BLaER1 treated with 17β-estradiol and CSF1 and Interleukin-3, amounts not matched to agents 10 nM and 100 nM (cell line): Measurements from ENCODE around the gene ELMO1.

Source experiments
- H3K27ac ChIP-seq, 11 experiments: shearing (Covaris generic); formaldehyde crosslinking; 2 replicates each; pipeline ENCODE4 v1.8.1; 2022
- H3K27me3 ChIP-seq, 11 experiments: shearing (Covaris generic); formaldehyde crosslinking; 2 replicates each; pipeline ENCODE4 v1.8.1; 2022
- H3K36me3 ChIP-seq, 11 experiments: shearing (Covaris generic); formaldehyde crosslinking; 2 replicates each; pipeline ENCODE4 v1.8.1; 2022
- H3K4me1 ChIP-seq, 10 experiments: shearing (Covaris generic); formaldehyde crosslinking; 2 replicates each; pipeline ENCODE4 v1.8.1; 2022
- H3K4me2 ChIP-seq, 11 experiments: shearing (Covaris generic); formaldehyde crosslinking; 2 replicates each; pipeline ENCODE4 v1.8.1; 2022
- H3K4me3 ChIP-seq, 10 experiments: shearing (Covaris generic); formaldehyde crosslinking; 2 replicates each; pipeline ENCODE4 v1.8.1; 2022
- H3K9ac ChIP-seq, 11 experiments: shearing (Covaris generic); formaldehyde crosslinking; 2 replicates each; pipeline ENCODE4 v1.8.1; 2022
- H3K9me3 ChIP-seq, 11 experiments: shearing (Covaris generic); formaldehyde crosslinking; replicated peaks in 1 of 11; 2 replicates each; pipeline ENCODE4 v1.8.1; 2022
- H4K20me1 ChIP-seq, 11 experiments: shearing (Covaris generic); formaldehyde crosslinking; 2 replicates each; pipeline ENCODE4 v1.8.1; 2022
- Cebpa-rat ChIP-seq, 11 experiments: shearing (Covaris generic); IDR thresholded peaks; 2 replicates each; pipeline ENCODE4 v1.8.1; 2022

The ELMO1 gene, protein sequence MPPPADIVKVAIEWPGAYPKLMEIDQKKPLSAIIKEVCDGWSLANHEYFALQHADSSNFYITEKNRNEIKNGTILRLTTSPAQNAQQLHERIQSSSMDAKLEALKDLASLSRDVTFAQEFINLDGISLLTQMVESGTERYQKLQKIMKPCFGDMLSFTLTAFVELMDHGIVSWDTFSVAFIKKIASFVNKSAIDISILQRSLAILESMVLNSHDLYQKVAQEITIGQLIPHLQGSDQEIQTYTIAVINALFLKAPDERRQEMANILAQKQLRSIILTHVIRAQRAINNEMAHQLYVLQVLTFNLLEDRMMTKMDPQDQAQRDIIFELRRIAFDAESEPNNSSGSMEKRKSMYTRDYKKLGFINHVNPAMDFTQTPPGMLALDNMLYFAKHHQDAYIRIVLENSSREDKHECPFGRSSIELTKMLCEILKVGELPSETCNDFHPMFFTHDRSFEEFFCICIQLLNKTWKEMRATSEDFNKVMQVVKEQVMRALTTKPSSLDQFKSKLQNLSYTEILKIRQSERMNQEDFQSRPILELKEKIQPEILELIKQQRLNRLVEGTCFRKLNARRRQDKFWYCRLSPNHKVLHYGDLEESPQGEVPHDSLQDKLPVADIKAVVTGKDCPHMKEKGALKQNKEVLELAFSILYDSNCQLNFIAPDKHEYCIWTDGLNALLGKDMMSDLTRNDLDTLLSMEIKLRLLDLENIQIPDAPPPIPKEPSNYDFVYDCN

DNA sequence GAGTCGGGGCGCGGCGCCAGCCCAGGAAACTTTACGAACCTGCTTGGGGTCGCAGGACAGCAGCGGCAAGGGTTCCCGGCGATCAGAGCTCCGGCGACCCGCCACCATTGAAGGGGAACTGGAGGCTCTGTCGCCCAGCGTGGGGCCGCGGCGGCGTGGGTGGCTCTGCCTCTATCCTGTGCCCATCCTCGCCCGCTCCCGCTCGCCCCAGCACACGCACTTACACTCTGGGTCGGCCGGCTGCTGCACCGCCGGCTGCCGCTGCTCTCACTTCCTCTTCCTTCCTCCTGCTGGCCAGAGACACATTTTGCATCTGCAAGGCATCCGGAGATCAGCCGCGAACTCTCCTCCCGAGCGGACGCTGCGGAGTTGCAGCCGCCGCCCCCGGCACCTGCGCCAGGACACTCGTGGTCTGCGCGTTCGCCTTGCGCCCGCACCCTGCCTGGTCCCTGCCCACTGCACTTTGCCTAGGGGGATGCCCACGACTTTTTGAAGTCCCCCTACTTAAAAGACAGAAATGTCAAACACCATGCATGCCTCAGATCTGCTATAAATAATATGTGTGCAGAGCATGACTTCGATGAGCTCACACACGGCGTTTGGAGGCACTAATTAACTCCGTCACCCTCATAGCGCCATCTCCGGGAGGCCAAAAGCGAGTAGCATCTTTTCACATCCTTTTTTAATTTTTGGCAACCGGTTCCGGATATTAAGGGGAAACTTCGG, at the start of gene ELMO1:
Gene ELMO1, minus strand, starts transcription at position 229 of the 726 bp plus-strand sequence. CDS start 106,174 bp downstream, outside the sequence.
- Histone ChIP-seq H3K27me3 (no peaks in the 10 kb centered on the region), H3K9ac (peak within 1 kb of the TSS; percentile 80 to 92 (median 88))

DNA sequence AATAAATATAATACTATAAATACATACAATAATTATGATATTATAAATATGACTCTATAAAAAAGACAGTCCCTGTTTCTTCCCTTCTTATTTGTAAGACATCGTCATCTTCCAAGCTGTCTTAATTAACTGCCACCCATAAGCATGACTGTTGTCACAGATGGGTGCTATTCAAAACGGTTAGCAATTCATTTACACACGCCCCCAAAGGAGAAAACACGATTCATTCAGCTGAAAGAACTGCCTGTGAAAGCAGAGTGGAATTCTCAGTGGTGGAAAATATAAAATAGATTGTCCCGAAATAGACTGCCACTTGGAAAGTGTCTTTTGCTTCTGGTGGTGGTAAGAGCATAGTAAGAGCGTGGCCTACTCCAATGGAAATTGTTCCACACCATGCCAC, 48.9 kb upstream of the ELMO1 start:
- TF ChIP-seq Cebpa-rat (IDR thresholded peaks at IDR 0.05), result no peak
- Histone ChIP-seq H3K27me3 (no peaks in the 10 kb centered on the region), H3K9ac (no peak overlapping the region), H3K27ac (no peak overlapping the region), H3K4me3 (no peak overlapping the region), H4K20me1 (no peaks in the 10 kb centered on the region), H3K4me2 (no peak overlapping the region), H3K4me1 (peaks cover 7 to 18% (median 12%) of the 10 kb centered on the region in 10 experiments; a peak in 18 of 20 replicates), H3K9me3 (peaks cover 0 to 3% (median under 1%) of the 10 kb centered on the region in 11 experiments; a peak in 7 of 22 replicates), H3K36me3 (no peaks in the 10 kb centered on the region)

More for the DNA sequence above, at the start of gene ELMO1:
- TF ChIP-seq Cebpa-rat (IDR thresholded peaks at IDR 0.05), result no peak
- H3K4me3 ChIP-seq, result peak within 1 kb of the TSS; percentile 76 to 91 (median 85)
- H3K4me1 ChIP-seq, result peaks cover 18 to 43% (median 29%) of the 10 kb centered on the region in 10 experiments
- H3K4me2 ChIP-seq, result peak within 1 kb of the TSS; percentile 79 to 98 (median 84)
- H3K9me3 ChIP-seq, result 0 out of 22 replicates have a peak, but pooled peaks cover 0 to 3% (median 0%) of the 10 kb centered on the region in 11 experiments
- peaks cover 0 to 2% (median 0%) of the 10 kb centered on the region in 11 experiments; a peak in 1 of 22 replicates for H3K36me3 ChIP-seq
- peaks cover 0 to 15% (median 0%) of the 10 kb centered on the region in 11 experiments; a peak in 4 of 22 replicates for H4K20me1 ChIP-seq
- peak within 1 kb of the TSS; percentile 83 to 91 (median 86) for H3K27ac ChIP-seq

DNA sequence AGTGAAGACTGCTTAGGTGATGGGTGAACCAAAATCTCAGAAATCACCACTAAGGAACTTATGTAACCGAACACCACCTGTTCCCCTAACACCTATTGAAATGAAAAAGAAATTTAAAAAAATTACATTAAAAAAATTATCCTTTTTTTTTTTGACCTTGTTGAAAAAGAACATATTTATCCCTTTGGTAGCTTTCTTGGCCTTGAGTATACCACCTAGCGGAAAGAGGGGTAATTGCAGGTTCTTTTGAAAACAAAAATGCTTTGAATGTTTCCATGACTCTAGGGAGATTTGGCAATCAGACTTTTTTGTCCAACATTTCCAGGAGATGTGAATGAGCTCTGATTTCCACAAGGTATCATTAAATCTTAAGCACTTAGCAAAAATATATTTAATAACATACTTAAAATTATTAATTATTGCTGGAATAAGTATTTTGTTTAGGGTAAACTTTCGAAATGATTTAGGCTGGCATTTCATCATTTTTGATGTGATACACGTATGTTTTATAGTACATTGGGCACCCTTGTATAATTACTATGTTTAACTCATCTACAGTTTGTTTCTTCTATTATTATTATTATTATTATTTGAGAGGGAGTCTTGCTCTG, 47.0 kb upstream of the ELMO1 start:
- no peaks in the 10 kb centered on the region for H3K36me3 ChIP-seq

DNA sequence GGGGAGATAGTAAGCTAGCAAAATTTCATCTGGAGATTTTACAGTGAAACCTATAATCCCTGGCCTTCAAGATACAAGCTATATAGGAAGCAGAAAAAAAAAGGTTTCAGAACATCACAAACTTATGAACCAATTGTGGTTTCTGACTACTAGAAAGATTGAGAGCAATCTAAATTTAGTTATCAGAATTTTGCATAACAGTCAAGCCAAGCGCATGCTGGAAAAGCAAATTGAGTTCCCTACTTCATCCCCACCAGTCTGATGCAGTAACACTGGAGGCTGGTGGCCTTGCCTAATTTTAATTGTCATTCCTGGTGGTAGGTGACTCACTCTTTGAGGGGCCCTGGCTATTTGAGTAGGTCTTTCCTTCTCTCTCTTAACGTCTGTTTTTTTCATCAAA, 46.3 kb upstream of the ELMO1 start:
- H3K4me1 ChIP-seq, result peaks cover 7 to 18% (median 12%) of the 10 kb centered on the region in 10 experiments; a peak in 18 of 20 replicates
- H3K27ac ChIP-seq, result no peak overlapping the region
- H4K20me1 ChIP-seq, result no peaks in the 10 kb centered on the region
- TF ChIP-seq Cebpa-rat (IDR thresholded peaks at IDR 0.05), result no peak
- H3K4me2 ChIP-seq, result peak overlapping the region; percentile 10 to 61 (median 46); a peak in 16 of 22 replicates
- no peak overlapping the region for H3K4me3 ChIP-seq
- H3K36me3 ChIP-seq, result no peaks in the 10 kb centered on the region
- H3K9me3 ChIP-seq, result peaks cover 8 to 15% (median 11%) of the 10 kb centered on the region in 11 experiments
- no peaks in the 10 kb centered on the region for H3K27me3 ChIP-seq
- H3K9ac ChIP-seq, result no peak overlapping the region

More for the DNA sequence above, 47.0 kb upstream of the ELMO1 start:
- no peak overlapping the region for H3K4me3 ChIP-seq
- H3K4me2 ChIP-seq, result peak overlapping the region in 8 of 11 experiments; percentile 20 to 61 (median 47); a peak in 9 of 22 replicates
- H4K20me1 ChIP-seq, result no peaks in the 10 kb centered on the region
- no peak overlapping the region for H3K9ac ChIP-seq
- TF ChIP-seq Cebpa-rat (IDR thresholded peaks at IDR 0.05), result no peak
- H3K27me3 ChIP-seq, result no peaks in the 10 kb centered on the region
- peaks cover 7 to 18% (median 12%) of the 10 kb centered on the region in 10 experiments; a peak in 18 of 20 replicates for H3K4me1 ChIP-seq
- peaks cover 8 to 15% (median 11%) of the 10 kb centered on the region in 11 experiments for H3K9me3 ChIP-seq
- no peak overlapping the region for H3K27ac ChIP-seq

DNA sequence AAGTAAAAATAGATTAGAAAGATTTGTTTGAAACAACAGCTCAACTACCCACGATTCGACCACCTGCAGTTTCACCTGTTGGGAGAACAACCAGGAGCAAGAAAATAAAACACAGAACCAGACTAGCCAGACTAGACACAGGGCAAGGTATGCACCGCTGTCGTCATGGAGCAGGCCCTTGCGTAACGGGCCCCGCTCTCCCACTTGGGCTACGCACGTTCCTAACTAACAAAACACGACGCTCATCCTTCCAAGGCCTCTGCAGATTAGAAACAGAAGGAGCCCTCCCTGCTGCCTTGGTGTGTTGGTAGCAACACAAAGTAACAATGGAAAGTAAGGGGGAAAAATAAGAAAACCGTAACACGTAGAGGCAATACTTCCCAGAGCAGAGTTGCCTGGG, 45.1 kb upstream of the ELMO1 start:
- Histone ChIP-seq H3K9ac (no peak overlapping the region), H3K9me3 (peaks cover 8 to 15% (median 12%) of the 10 kb centered on the region in 11 experiments), H3K4me1 (peaks cover 7 to 18% (median 12%) of the 10 kb centered on the region in 10 experiments; a peak in 18 of 20 replicates), H3K36me3 (no peaks in the 10 kb centered on the region), H3K27me3 (no peaks in the 10 kb centered on the region), H3K4me2 (0 out of 22 replicates have a peak overlapping the region, but pooled peaks of 1 of the 11 experiments have one; percentile 8), H3K27ac (no peak overlapping the region), H3K4me3 (no peak overlapping the region), H4K20me1 (no peaks in the 10 kb centered on the region)
- no peak for TF ChIP-seq Cebpa-rat (IDR thresholded peaks at IDR 0.05)

DNA sequence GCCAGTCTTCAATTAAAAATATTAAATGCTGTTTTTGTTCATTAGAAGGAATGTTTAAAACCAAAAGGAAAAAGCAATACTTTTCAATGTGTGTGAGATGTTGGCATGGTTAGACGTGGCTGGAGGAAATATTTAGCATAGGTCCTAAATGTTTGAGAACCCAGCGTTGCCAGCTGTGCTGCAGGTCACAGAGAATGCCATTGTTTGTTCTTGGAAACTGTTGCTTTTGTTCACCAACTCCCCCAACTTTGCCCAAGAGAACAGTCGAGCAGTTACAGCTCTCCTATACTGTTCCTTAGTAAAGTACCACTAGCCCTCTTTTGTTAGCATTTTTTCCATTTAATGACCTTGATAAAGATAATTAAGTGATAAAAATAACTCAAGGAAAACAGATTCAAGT, 44.5 kb upstream of the ELMO1 start:
- Histone ChIP-seq H4K20me1 (no peaks in the 10 kb centered on the region), H3K4me2 (no peak overlapping the region), H3K27ac (no peak overlapping the region), H3K27me3 (no peaks in the 10 kb centered on the region), H3K36me3 (peaks cover 0 to 3% (median 0%) of the 10 kb centered on the region in 11 experiments; a peak in 1 of 22 replicates), H3K9ac (no peak overlapping the region), H3K4me1 (peaks cover 7 to 18% (median 14%) of the 10 kb centered on the region in 10 experiments; a peak in 19 of 20 replicates), H3K4me3 (no peak overlapping the region), H3K9me3 (peaks cover 14 to 22% (median 18%) of the 10 kb centered on the region in 11 experiments)
- no peak for TF ChIP-seq Cebpa-rat (IDR thresholded peaks at IDR 0.05)

DNA sequence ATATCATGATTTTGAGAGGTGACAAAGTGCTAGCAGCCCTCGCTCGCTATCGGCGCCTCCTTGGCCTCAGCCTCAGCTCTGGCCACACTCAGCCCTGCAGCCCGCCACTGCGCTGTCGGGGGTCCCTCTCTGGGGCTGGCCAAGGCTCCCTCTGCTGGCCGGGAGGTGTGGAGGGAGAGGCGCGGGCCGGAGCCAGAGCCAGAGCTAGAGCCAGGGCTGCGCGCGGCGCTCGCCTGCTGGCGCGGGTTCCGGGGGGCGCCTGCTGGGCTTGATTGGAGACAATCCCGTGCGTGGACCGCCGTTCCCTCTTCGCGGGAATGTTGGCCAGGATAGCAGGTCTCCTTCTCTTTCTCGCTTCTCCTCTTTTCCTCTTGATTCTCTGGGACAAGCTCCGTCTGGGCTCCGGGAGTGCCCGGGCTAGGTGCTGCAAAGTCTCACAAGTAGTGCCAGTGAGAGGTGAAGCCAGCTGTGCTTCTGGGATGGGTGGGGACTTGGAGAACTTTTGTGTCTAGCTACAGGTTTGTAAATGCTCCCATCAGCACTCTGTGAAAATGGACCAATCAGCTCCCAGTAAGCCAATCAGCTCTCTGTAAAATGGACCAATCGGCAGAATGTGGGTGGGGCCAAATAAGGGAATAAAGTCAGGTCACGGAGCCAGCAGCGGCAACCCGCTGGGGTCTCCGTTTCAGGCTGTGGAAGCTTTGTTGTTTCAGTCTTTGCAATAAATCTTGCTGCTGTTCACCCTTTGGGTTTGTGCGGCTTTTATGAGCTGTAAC, 43.4 kb upstream of the ELMO1 start:
- Histone ChIP-seq H3K27me3 (no peaks in the 10 kb centered on the region), H3K4me1 (peaks cover 7 to 18% (median 14%) of the 10 kb centered on the region in 10 experiments; a peak in 19 of 20 replicates), H3K9me3 (peaks cover 24 to 32% (median 28%) of the 10 kb centered on the region in 11 experiments), H3K4me2 (no peak overlapping the region), H3K4me3 (no peak overlapping the region), H3K27ac (no peak overlapping the region), H3K9ac (no peak overlapping the region), H4K20me1 (no peaks in the 10 kb centered on the region), H3K36me3 (peaks cover 0 to 6% (median 0%) of the 10 kb centered on the region in 11 experiments; a peak in 1 of 22 replicates)
- no peak for TF ChIP-seq Cebpa-rat (IDR thresholded peaks at IDR 0.05)
